Measurements from ENCODE around the gene SLC34A1.
A peak's percentile ranks its signal among the peaks of the same experiment; 100 is the strongest.
"Not testable (repeated sequence)": the region's sequence is repeated elsewhere in the genome, so short reads cannot be mapped to it uniquely, and the experiment has no call there.

SLC34A1 gene

GRCh38 chr5:177414481-177414880 is 30.2 kb downstream of the SLC34A1 start:
- FAIRE-seq: no peak

GRCh38 chr5:177417081-177417480 is 32.8 kb downstream of the SLC34A1 start:
- FAIRE-seq: not testable (repeated sequence)

- no peak for FAIRE-seq
Measured at GRCh38 chr5:177419046-177419445, 34.8 kb downstream of the SLC34A1 start.

GRCh38 chr5:177420472-177420871 is 36.2 kb downstream of the SLC34A1 start:
- FAIRE-seq: not testable (repeated sequence)

- no peak for FAIRE-seq
Measured at GRCh38 chr5:177421062-177421798, 37.0 kb downstream of the SLC34A1 start.

GRCh38 chr5:177423671-177424070 is 39.4 kb downstream of the SLC34A1 start:
- no peak for FAIRE-seq

GRCh38 chr5:177425196-177425800 is 41.1 kb downstream of the SLC34A1 start:
- no peak for FAIRE-seq

- FAIRE-seq: peak; percentile 97
Measured at GRCh38 chr5:177425801-177426565, 41.7 kb downstream of the SLC34A1 start.

- no peak for FAIRE-seq
Measured at GRCh38 chr5:177426566-177427210, 42.5 kb downstream of the SLC34A1 start, which contains the start of gene GRK6. Gene GRK6, plus strand, starts transcription at chr5:177426676. Its CDS starts 170 bp downstream, at chr5:177426846.

GRCh38 chr5:177427211-177427822 is 43.1 kb downstream of the SLC34A1 start:
- no peak for FAIRE-seq

- FAIRE-seq: no peak
Measured at GRCh38 chr5:177427919-177428573, 43.8 kb downstream of the SLC34A1 start.

GRCh38 chr5:177428574-177429217 is 44.5 kb downstream of the SLC34A1 start:
- FAIRE-seq: no peak

GRCh38 chr5:177429248-177430040 is 45.2 kb downstream of the SLC34A1 start:
- FAIRE-seq: no peak

- FAIRE-seq: no peak
Measured at GRCh38 chr5:177430140-177430951, 46.1 kb downstream of the SLC34A1 start.

- FAIRE-seq: no peak
Measured at GRCh38 chr5:177430972-177431316, 46.7 kb downstream of the SLC34A1 start.

GRCh38 chr5:177431317-177432142 is 47.3 kb downstream of the SLC34A1 start:
- FAIRE-seq: no peak

GRCh38 chr5:177432143-177432838 is 48.1 kb downstream of the SLC34A1 start:
- FAIRE-seq: no peak
